ENCODE results near the gene PLCB1. TPM values are rescaled to one million over a fixed set of nuclear protein-coding genes. Genes with fewer than 3 reads are reported as not detected.

Gene PLCB1
- polyA plus RNA-seq, 4 donors = 1.8 to 5.4 (median 2.0) TPM

DNA sequence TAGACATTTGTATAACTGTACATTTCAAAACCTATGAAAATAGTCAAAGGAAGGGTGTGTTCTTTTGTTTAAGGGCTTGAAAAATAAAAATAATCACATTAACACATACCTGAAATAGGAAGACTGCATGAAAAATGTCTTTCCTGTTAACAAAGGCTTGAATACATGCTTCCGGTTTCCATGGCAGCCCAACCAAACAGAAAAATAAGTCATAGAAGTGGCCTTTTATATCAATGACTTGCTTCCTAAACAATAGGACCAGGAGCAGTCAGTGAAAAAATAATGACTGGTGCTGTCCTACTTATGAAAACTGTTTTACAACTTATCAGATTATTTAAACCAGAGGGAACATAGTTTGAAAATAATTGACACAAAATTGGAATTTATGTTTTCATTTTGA lies 524.3 kb downstream of the PLCB1 start:
- FAIRE-seq (no peak), DNase-seq (no peak)
- Histone ChIP-seq H3K36me3 (ENCODE audit: control insufficient read depth in 3 of 3, insufficient read depth in 2 of 3, low read depth in 1 of 3, low read length in 3 of 3) (no peaks in the 10 kb centered on the region), H3K4me1 (ENCODE audit: control insufficient read depth in 3 of 3, insufficient read depth in 2 of 3, low read depth in 1 of 3, low read length in 2 of 3) (no peaks in the 10 kb centered on the region), H3K27me3 (ENCODE audit: control insufficient read depth in 3 of 3, insufficient read depth in 3 of 3, low read length in 3 of 3) (no peaks in the 10 kb centered on the region), H3K9me3 (ENCODE audit: control insufficient read depth in 2 of 2, insufficient read depth in 1 of 2, low read depth in 1 of 2, low read length in 1 of 2) (no peaks in the 10 kb centered on the region), H3K4me3 (ENCODE audit: low read depth in 1 of 3, low read length in 3 of 3) (no peak overlapping the region), H3K27ac (ENCODE audit: low read depth in 1 of 3, low read length in 2 of 3) (no peak overlapping the region)
- WGBS, 3 donors = 82 to 92% (median 85%) methylated on average over 1 of the region's 1 CpG

DNA sequence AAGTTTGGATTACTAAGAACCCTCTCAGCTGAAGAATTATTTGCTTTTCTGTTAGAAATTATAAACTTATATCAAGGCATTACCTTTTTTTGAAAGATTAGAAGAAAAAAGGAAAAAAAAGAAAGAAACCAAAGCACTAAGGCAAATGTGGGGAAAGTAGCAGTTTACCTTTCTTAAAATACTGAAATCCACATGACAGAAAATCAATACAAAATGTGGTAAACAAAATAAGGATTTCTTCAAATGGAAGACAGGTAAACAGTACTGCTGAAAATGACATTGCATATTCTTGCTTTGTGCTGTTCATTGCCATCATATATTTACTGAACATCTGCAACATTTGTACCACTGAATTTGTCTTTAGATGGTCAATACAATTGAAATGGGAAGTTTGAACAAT lies 525.6 kb downstream of the PLCB1 start:
- no peak overlapping the region for H3K27ac ChIP-seq (ENCODE audit: low read depth in 1 of 3, low read length in 2 of 3)
- H3K4me1 ChIP-seq (ENCODE audit: control insufficient read depth in 3 of 3, insufficient read depth in 2 of 3, low read depth in 1 of 3, low read length in 2 of 3) = no peaks in the 10 kb centered on the region
- no peaks in the 10 kb centered on the region for H3K27me3 ChIP-seq (ENCODE audit: control insufficient read depth in 3 of 3, insufficient read depth in 3 of 3, low read length in 3 of 3)
- DNase-seq (no peak), FAIRE-seq (no peak)
- H3K9me3 ChIP-seq (ENCODE audit: control insufficient read depth in 2 of 2, insufficient read depth in 1 of 2, low read depth in 1 of 2, low read length in 1 of 2) = no peaks in the 10 kb centered on the region
- no peaks in the 10 kb centered on the region for H3K36me3 ChIP-seq (ENCODE audit: control insufficient read depth in 3 of 3, insufficient read depth in 2 of 3, low read depth in 1 of 3, low read length in 3 of 3)
- H3K4me3 ChIP-seq (ENCODE audit: low read depth in 1 of 3, low read length in 3 of 3) = no peak overlapping the region

DNA sequence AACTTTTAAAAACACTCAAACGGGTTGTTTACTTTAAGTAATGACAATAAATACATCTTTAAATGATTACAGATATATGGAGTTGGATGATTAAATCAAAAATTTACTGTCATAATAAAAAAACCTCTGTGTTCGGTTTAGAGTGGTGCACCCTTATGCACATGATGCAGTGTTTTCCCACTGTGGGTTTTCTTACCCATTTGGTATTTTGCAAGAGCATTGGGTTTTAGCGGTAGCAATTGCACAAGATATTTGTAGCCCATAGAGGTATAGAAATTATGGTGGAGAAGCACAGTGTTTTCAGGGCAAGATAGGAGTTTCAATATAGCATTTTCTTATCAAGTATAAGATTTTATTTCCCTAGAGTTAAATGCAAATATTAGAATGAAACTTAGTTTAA lies 526.0 kb downstream of the PLCB1 start:
- H3K27ac ChIP-seq (ENCODE audit: low read depth in 1 of 3, low read length in 2 of 3) = no peak overlapping the region
- 85 to 91% (median 85%) methylated on average over 3 of the region's 3 CpGs for WGBS, 3 donors
- no peaks in the 10 kb centered on the region for H3K36me3 ChIP-seq (ENCODE audit: control insufficient read depth in 3 of 3, insufficient read depth in 2 of 3, low read depth in 1 of 3, low read length in 3 of 3)
- H3K4me3 ChIP-seq (ENCODE audit: low read depth in 1 of 3, low read length in 3 of 3) = no peak overlapping the region
- H3K4me1 ChIP-seq (ENCODE audit: control insufficient read depth in 3 of 3, insufficient read depth in 2 of 3, low read depth in 1 of 3, low read length in 2 of 3) = no peaks in the 10 kb centered on the region
- DNase-seq = no peak
- no peaks in the 10 kb centered on the region for H3K9me3 ChIP-seq (ENCODE audit: control insufficient read depth in 2 of 2, insufficient read depth in 1 of 2, low read depth in 1 of 2, low read length in 1 of 2)
- H3K27me3 ChIP-seq (ENCODE audit: control insufficient read depth in 3 of 3, insufficient read depth in 3 of 3, low read length in 3 of 3) = no peaks in the 10 kb centered on the region
- FAIRE-seq = no peak

DNA sequence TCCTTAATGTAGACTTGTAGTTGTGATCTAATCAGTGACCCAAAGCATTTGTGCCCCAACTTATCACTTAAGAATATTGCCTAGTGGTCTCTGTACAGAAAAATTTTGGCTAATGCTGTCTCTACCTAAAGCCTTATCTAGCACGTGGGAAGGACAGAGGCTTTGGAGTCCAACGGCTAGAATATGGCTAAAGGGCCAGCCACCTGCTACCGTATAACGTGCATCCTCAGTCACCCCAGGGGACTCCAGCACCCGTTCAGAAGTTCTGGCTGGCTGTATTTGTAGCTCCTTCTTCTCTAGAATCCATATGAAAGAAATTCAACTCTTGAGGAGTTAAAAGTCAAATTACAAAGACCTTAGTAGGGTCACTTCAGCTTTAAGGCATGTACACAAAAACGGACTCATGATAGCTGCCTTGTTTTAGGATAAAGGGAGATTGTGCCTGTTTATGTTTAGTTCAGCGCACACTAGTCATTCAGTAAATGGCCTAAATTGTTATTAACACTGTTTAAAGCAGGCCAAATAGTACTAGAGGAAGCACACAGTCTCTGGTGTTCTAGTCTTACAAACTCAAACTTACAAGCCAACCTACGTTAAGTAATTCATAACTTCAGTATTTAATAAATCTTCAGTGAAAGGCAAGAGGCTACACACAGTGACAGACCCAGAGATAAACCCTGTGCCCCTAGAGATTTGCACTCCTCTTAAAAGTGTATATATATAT lies 529.3 kb downstream of the PLCB1 start:
- DNase-seq = no peak

DNA sequence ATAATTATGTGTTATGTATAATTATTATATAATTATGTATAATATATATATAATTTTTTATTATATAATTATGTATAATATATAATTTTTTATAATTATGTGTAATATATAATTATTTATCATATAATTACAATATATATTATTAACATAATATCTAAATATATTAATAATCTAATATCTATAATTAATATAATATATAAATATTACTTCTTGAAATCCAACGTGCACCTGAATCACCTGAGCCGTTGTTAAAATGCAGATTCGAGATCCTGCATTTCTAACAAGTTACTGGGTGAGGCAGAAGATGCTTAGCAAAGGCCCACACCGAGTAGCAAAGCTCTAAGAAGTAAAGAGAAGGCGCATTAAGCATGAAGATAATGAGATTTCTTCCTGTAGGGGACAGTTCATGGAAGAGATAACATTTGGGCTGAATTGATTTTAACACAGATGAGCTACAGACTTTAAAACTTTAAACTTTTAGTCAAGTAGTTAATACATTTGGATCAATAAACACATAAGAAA lies 530.4 kb downstream of the PLCB1 start:
- Histone ChIP-seq H3K36me3 (ENCODE audit: control insufficient read depth in 3 of 3, insufficient read depth in 2 of 3, low read depth in 1 of 3, low read length in 3 of 3) (no peaks in the 10 kb centered on the region), H3K27ac (ENCODE audit: low read depth in 1 of 3, low read length in 2 of 3) (no peak overlapping the region), H3K4me1 (ENCODE audit: control insufficient read depth in 3 of 3, insufficient read depth in 2 of 3, low read depth in 1 of 3, low read length in 2 of 3) (no peaks in the 10 kb centered on the region), H3K4me3 (ENCODE audit: low read depth in 1 of 3, low read length in 3 of 3) (no peak overlapping the region), H3K27me3 (ENCODE audit: control insufficient read depth in 3 of 3, insufficient read depth in 3 of 3, low read length in 3 of 3) (no peaks in the 10 kb centered on the region), H3K9me3 (ENCODE audit: control insufficient read depth in 2 of 2, insufficient read depth in 1 of 2, low read depth in 1 of 2, low read length in 1 of 2) (no peaks in the 10 kb centered on the region)
- DNase-seq (no peak), FAIRE-seq (no peak)
- WGBS, 3 donors = 84 to 92% (median 91%) methylated on average over 5 of the region's 5 CpGs

More for the DNA sequence above, 529.3 kb downstream of the PLCB1 start:
- 79 to 88% (median 82%) methylated on average over 8 of the region's 8 CpGs for WGBS, 3 donors
- no peaks in the 10 kb centered on the region for H3K36me3 ChIP-seq (ENCODE audit: control insufficient read depth in 3 of 3, insufficient read depth in 2 of 3, low read depth in 1 of 3, low read length in 3 of 3)
- no peak for FAIRE-seq
- no peak overlapping the region for H3K4me3 ChIP-seq (ENCODE audit: low read depth in 1 of 3, low read length in 3 of 3)
- no peaks in the 10 kb centered on the region for H3K9me3 ChIP-seq (ENCODE audit: control insufficient read depth in 2 of 2, insufficient read depth in 1 of 2, low read depth in 1 of 2, low read length in 1 of 2)
- no peaks in the 10 kb centered on the region for H3K27me3 ChIP-seq (ENCODE audit: control insufficient read depth in 3 of 3, insufficient read depth in 3 of 3, low read length in 3 of 3)
- H3K27ac ChIP-seq (ENCODE audit: low read depth in 1 of 3, low read length in 2 of 3) = no peak overlapping the region
- no peaks in the 10 kb centered on the region for H3K4me1 ChIP-seq (ENCODE audit: control insufficient read depth in 3 of 3, insufficient read depth in 2 of 3, low read depth in 1 of 3, low read length in 2 of 3)

DNA sequence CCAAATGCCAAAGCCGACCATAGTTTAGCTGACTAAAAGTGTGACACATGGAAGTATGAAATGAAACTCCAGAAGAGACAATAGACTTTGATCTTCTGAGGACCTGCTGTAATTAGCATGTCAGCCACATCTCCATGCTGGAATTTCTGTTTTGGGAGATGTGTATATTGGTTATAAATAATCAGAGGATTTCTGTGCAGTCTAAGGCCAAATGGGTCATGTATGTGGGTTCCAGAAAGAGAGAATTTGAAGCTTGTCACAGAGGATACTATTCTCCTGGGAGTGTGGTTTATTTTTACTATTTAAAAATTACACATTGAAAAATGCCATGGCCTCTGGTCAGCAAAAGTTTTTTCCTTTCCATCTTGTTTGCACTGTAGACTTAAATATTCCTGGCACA lies 531.4 kb downstream of the PLCB1 start:
- FAIRE-seq = no peak
- Histone ChIP-seq H3K27me3 (ENCODE audit: control insufficient read depth in 3 of 3, insufficient read depth in 3 of 3, low read length in 3 of 3) (no peaks in the 10 kb centered on the region), H3K27ac (ENCODE audit: low read depth in 1 of 3, low read length in 2 of 3) (no peak overlapping the region), H3K4me3 (ENCODE audit: low read depth in 1 of 3, low read length in 3 of 3) (no peak overlapping the region), H3K4me1 (ENCODE audit: control insufficient read depth in 3 of 3, insufficient read depth in 2 of 3, low read depth in 1 of 3, low read length in 2 of 3) (no peaks in the 10 kb centered on the region), H3K9me3 (ENCODE audit: control insufficient read depth in 2 of 2, insufficient read depth in 1 of 2, low read depth in 1 of 2, low read length in 1 of 2) (no peaks in the 10 kb centered on the region), H3K36me3 (ENCODE audit: control insufficient read depth in 3 of 3, insufficient read depth in 2 of 3, low read depth in 1 of 3, low read length in 3 of 3) (no peaks in the 10 kb centered on the region)
- no peak for DNase-seq
- 86 to 100% (median 91%) methylated on average over 1 of the region's 1 CpG for WGBS, 3 donors

DNA sequence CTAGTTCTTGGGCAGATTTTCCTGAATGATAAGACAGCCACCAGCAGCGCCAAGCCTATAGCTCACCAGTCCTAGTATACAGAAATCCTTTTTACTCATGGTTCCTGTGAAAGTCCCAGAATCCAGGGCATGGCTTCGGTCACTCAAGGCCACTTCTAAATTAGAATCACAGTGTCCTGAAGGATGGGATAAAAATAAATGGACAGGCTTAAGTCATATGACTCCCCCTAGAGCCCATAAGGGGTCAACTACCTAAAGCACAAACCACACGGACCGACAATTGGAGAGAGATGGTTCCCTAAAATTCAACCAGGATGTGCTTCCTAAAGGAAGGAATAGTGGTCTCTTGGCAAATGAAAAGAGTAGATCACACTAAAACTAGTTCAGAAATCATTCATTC lies 532.7 kb downstream of the PLCB1 start:
- FAIRE-seq (no peak), DNase-seq (no peak)
- WGBS, 3 donors = 84 to 96% (median 91%) methylated on average over 4 of the region's 4 CpGs
- Histone ChIP-seq H3K27me3 (ENCODE audit: control insufficient read depth in 3 of 3, insufficient read depth in 3 of 3, low read length in 3 of 3) (no peaks in the 10 kb centered on the region), H3K4me3 (ENCODE audit: low read depth in 1 of 3, low read length in 3 of 3) (no peak overlapping the region), H3K27ac (ENCODE audit: low read depth in 1 of 3, low read length in 2 of 3) (no peak overlapping the region), H3K36me3 (ENCODE audit: control insufficient read depth in 3 of 3, insufficient read depth in 2 of 3, low read depth in 1 of 3, low read length in 3 of 3) (no peaks in the 10 kb centered on the region), H3K4me1 (ENCODE audit: control insufficient read depth in 3 of 3, insufficient read depth in 2 of 3, low read depth in 1 of 3, low read length in 2 of 3) (no peaks in the 10 kb centered on the region), H3K9me3 (ENCODE audit: control insufficient read depth in 2 of 2, insufficient read depth in 1 of 2, low read depth in 1 of 2, low read length in 1 of 2) (no peaks in the 10 kb centered on the region)

DNA sequence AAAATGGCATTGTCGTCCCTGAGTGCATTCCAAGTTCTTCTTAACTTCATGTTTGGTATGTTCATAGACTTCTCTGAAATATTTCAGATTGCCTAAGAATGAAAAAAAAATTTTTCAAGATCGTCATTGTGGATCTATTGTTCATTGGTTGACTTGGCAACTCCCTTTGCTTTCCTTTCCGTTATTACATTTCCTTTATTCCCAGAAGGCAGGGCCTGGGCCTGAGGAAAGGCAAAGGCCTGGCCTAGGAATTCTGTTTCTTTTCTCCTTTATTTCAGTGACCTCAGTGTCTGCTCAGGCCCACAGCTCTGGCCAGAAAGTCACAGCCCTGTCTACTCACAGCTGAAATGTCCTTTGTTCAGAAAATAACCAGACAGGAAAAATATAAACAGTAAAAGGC lies 535.2 kb downstream of the PLCB1 start:
- Histone ChIP-seq H3K27me3 (ENCODE audit: control insufficient read depth in 3 of 3, insufficient read depth in 3 of 3, low read length in 3 of 3) (no peaks in the 10 kb centered on the region), H3K4me1 (ENCODE audit: control insufficient read depth in 3 of 3, insufficient read depth in 2 of 3, low read depth in 1 of 3, low read length in 2 of 3) (no peaks in the 10 kb centered on the region), H3K36me3 (ENCODE audit: control insufficient read depth in 3 of 3, insufficient read depth in 2 of 3, low read depth in 1 of 3, low read length in 3 of 3) (no peaks in the 10 kb centered on the region), H3K4me3 (ENCODE audit: low read depth in 1 of 3, low read length in 3 of 3) (no peak overlapping the region), H3K9me3 (ENCODE audit: control insufficient read depth in 2 of 2, insufficient read depth in 1 of 2, low read depth in 1 of 2, low read length in 1 of 2) (no peaks in the 10 kb centered on the region), H3K27ac (ENCODE audit: low read depth in 1 of 3, low read length in 2 of 3) (no peak overlapping the region)
- DNase-seq = no peak
- WGBS, 3 donors = 81 to 94% (median 82%) methylated on average over 3 of the region's 3 CpGs
- FAIRE-seq = no peak
